ENCODE results near the gene BRAT1.

- TF ChIP-seq CTCF (IDR thresholded peaks at IDR 0.05) (no peak), POLR2A (IDR thresholded peaks at IDR 0.05) (no peak), POLR2AphosphoS5 (IDR thresholded peaks at IDR 0.05) (no peak), EP300 (IDR thresholded peaks at IDR 0.05) (no peak)
These were observed 40.6 kb downstream of the BRAT1 start for GRCh38 chr7:2514473-2515423.

Measured in sigmoid colon (tissue), 4 donors.